ENCODE data around the gene BCAR1.

DNA sequence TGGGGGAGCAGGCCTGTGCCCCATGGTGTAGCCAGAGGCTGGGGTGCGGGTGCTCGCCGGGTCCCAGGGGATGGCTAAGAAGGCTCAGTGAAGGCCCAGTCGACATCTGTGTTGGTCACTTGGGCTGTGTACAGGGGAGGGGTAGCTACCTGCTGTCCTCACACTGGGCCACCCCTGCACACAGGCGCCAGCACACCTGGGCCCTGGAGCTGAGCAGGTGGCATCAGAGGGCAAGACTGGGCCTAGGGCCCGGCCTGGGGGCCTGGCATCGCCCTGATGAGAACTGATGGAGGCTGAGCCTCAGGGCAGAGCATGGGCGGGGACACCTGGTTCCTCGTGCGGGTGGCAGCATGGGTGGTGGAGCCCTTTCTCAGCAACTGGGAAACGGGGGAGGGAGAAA, 43.6 kb downstream of the BCAR1 start:
- no peak for TF ChIP-seq BRD4 (CRISPR knock-in tag; IDR thresholded peaks at IDR 0.05)
- TF ChIP-seq GABPA (IDR thresholded peaks at IDR 0.05; ENCODE audit: low read depth, low read length), result no peak
- TF ChIP-seq GABPA (CRISPR knock-in tag; IDR thresholded peaks at IDR 0.05; ENCODE audit: low read depth), result no peak
- TF ChIP-seq, protein P1, sequence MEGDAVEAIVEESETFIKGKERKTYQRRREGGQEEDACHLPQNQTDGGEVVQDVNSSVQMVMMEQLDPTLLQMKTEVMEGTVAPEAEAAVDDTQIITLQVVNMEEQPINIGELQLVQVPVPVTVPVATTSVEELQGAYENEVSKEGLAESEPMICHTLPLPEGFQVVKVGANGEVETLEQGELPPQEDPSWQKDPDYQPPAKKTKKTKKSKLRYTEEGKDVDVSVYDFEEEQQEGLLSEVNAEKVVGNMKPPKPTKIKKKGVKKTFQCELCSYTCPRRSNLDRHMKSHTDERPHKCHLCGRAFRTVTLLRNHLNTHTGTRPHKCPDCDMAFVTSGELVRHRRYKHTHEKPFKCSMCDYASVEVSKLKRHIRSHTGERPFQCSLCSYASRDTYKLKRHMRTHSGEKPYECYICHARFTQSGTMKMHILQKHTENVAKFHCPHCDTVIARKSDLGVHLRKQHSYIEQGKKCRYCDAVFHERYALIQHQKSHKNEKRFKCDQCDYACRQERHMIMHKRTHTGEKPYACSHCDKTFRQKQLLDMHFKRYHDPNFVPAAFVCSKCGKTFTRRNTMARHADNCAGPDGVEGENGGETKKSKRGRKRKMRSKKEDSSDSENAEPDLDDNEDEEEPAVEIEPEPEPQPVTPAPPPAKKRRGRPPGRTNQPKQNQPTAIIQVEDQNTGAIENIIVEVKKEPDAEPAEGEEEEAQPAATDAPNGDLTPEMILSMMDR (CRISPR knock-in tag; IDR thresholded peaks at IDR 0.05), result no peak
- no peak for TF ChIP-seq ZNF572 (CRISPR knock-in tag; IDR thresholded peaks at IDR 0.05)
- TF ChIP-seq, protein P2, sequence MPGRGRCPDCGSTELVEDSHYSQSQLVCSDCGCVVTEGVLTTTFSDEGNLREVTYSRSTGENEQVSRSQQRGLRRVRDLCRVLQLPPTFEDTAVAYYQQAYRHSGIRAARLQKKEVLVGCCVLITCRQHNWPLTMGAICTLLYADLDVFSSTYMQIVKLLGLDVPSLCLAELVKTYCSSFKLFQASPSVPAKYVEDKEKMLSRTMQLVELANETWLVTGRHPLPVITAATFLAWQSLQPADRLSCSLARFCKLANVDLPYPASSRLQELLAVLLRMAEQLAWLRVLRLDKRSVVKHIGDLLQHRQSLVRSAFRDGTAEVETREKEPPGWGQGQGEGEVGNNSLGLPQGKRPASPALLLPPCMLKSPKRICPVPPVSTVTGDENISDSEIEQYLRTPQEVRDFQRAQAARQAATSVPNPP (CRISPR knock-in tag; IDR thresholded peaks at IDR 0.05), result no peak
- TF ChIP-seq NAIF1 (CRISPR knock-in tag; IDR thresholded peaks at IDR 0.05; ENCODE audit: borderline replicate concordance), result no peak
- TF ChIP-seq FOXA3 (CRISPR knock-in tag; IDR thresholded peaks at IDR 0.05), result no peak
- no peak for TF ChIP-seq MAFF (IDR thresholded peaks at IDR 0.05; ENCODE audit: low read depth, low read length)
- TF ChIP-seq EP300 (IDR thresholded peaks at IDR 0.05; ENCODE audit: low read depth in 2 of 2, low read length in 2 of 2), result no peak
- TF ChIP-seq EP300 (CRISPR knock-in tag; IDR thresholded peaks at IDR 0.05; ENCODE audit: borderline replicate concordance), result no peak
- no peak for TF ChIP-seq SP1 (IDR thresholded peaks at IDR 0.05)
- TF ChIP-seq SP1 (CRISPR knock-in tag; IDR thresholded peaks at IDR 0.05), result no peak
- no peak for TF ChIP-seq ASH2L (IDR thresholded peaks at IDR 0.05; ENCODE audit: insufficient read length, low read depth, low read length)
- TF ChIP-seq GLI4 (CRISPR knock-in tag; IDR thresholded peaks at IDR 0.05; ENCODE audit: borderline replicate concordance), result no peak

Measured in HepG2 (cell line).